ENCODE data around the gene ELAVL3.
"Not testable (repeated sequence)": the region's sequence is repeated elsewhere in the genome, so short reads cannot be mapped to it uniquely, and the experiment has no call there.

The ELAVL3 gene

DNA sequence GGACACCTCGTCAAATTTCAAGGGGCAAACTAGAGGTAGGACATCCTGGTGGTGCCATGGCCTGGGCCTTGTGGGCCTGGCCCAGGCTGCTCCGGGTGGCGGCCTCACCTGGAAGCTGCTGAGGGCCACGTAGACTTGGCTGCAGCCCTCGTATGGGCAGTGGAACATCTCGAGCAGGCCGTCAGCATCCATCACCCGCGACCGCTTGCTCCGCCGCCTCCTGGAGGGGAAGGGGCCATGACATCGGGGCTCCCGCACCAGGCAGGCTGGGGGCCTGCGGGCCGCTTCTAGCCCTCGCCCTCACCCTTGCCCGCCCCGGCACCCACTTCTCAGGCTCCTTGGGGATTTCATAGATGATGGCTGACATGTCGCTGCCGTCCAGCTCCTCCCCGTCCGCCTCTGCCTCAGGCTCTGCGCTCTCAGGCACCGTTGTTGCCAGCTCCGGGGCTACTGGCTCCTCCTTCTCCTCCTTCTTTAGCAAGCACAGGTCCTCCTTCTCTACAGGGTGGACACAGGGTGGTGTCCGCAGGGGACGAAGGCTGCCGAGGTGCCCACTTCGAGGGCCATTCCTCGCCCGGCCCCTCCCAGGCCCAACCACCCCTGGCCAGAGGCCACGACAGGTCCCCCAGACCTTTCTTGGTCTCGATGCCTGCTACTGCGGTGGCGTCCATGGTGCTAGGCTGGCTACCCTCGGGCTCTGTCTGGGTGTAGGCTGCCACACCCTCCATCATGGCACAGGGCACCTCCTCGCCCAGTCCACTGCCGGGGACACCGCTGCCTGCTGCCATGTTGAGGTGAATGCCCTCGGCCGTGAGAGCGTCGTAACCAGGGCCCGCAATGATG lies 6.0 kb upstream of the ELAVL3 start:
- no peak for DNase-seq (ENCODE audit: low spot score)

DNA sequence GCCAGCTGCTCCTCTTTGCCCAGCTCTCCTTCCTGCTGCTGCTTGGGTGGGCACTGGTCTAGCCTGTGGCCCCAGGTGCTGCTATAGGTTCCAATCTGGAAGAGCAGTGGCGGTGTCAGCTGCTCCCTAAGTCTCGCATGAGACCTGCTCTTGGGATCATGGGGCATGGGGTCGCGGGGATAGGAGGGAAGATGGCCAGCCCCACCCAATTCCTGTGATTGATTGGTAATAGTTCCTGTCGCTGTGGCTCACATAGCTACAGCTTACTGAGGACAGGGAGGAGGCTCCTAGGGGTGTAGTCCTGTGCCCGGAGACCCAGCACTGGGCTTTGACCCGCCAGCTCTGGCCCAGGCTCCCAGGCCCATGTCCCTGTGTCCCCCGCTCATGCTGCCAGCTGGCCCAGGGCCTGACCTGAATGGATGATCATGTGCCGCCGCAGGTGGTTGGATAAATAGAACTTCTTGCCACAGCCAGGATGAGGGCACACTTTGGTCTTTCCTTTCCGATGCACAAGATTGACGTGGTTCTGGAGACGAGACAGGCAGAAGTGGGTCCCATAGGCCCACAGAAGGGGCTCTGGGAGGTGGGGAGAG lies 4.5 kb upstream of the ELAVL3 start:
- no peak for DNase-seq (ENCODE audit: low spot score)

DNA sequence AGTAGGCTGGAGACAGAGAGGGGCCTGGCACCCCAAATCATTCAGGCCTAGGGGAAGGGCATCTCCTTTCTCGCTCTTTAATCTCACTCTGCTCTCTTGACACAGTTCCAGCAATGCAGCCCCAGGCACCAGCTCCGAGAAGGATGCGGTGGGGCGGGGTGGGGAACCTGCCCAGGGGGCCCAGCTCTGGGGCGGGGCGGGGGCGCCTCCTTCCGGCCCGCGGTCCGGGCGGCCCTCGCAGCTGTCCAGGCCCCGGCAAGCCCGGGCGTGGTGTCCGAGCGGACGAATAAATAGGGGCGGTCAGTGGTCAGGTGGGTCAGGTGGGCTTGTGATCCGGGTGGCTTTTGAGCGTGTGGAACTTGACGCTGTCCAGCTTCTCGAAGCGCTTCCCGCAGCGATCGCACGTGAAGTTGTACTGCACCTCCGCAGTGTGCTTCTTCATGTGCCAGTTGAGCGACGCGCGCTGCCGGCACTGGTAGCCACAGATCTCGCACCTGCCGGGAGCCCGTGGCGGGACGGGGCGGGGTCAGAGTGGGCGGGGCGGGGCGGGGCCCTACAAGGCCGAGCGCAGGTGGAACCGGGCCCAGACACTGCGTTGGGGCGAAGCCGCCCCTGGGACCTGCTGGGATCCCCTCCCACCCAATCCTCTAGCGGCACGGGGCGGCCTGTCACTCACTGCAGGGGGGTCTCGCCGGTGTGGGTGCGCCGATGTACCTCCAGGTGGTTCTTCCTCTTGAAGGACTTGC lies 2.7 kb upstream of the ELAVL3 start:
- DNase-seq (ENCODE audit: low spot score) = no peak

DNA sequence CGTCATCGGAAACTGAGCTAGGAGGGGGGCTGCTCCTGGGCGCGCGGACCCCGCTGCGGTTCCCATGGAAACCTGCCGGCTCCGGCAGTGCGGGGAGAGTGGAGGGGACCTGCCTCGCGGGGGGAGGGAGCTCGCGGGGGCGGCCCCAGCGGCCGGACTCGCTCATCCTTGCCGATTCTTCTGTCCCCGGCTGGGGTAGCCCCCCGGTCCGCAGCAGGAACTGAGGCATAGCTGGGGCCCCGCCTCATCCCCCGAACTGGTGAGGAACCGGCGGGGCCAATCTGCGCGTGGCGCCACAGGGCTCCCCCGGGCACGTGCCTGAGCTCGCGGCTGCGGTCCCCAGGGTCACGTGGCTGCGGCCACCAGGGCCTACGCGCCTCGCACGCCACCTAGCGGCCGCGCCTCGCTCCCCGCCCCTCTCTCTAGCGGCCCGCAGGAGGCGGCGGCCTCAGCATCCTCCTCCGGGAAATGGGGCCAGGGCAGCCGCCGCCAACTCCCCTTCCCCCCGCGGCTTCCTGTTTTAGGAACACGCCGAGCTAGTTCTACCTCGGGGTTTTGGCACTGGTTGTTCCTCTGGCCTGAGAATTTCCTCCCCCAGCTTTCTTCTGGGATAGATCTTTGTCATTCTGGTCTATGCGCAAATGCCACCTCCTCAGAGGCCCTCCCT lies 1.7 kb upstream of the ELAVL3 start:
- peak; percentile 64 for DNase-seq (ENCODE audit: low spot score)

DNA sequence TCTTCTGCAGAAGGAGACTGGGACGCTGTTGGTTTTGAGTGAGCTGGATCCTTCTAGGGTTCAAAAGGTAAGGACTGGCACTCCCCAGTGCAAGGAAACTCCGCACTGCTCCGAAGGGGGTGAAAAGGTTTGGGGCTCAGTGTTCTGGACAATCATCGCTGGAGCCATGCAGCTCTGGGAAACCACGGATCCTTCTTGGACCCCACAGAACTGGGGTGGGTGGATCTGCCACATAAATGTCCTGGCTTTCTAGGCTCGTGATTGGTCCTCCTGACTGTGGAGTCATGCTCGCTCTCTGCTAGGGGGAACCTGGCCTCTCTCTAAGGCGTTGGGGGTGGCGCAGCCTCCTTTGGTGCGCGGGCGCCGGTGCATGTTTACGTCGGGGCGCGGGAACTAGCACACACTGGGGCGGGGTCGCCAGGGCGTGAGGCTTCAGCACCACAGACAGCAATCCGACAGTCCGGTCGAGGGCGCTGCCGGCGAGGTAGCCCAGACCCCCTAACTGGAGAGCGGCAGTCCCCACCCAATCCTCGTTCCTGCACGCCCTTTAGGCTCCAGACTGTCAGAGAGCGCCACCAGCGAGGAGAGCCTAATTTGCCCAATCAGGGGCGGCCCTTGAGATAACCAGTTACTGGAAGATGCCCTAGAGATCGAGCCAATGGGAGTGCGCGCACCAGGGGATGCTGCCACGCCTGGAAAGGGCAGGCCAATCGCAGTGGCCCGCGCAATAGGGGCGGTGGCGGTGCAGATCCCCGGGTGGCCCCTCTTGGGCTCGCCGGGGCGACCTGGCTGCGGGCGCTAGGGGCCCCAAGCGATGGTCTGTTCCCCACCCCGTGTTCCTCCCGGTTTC lies 913 bp upstream of the ELAVL3 start:
- DNase-seq (ENCODE audit: low spot score) = no peak

DNA sequence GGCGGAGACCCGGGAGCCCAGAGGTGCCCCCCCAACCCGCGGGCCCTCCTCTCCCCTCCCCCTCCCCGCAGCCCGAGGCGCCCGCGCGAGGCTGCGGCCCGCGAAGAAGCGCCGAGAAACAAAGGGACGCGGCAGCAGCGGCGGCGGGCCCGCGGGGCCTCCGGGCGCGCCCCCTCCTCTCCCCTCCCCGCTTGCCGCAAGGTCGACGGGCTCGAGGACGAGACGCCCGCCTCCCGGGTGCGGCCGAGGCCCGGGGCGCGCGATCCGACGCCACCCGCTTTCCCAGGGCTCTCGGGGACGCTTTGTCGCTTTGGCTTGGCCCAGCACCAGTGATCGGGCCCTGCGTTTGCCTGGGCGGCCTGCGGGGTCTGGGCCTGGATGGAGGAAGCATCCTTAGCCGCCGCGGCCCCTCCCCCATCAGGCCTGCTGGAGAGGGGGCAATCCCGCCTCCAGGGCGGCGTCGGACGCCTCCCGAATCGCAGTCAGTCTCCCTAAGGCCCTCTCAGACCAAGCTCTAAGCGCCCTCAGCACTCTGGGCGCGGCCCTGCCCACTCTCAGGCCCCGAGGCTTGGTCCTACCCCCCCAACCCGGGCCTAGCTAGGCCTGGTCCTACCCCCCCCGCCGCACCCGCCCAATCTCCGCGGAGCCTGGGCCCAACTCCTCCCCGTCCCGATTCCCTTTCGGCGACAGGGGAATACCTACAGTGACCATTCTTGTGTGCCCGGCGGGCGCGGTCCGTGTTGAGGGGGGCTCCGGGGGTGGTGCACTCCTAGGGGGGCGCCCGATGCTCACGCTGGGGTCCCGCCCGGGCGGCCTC lies 740 bp downstream of the ELAVL3 start:
- DNase-seq (ENCODE audit: low spot score) = no peak

DNA sequence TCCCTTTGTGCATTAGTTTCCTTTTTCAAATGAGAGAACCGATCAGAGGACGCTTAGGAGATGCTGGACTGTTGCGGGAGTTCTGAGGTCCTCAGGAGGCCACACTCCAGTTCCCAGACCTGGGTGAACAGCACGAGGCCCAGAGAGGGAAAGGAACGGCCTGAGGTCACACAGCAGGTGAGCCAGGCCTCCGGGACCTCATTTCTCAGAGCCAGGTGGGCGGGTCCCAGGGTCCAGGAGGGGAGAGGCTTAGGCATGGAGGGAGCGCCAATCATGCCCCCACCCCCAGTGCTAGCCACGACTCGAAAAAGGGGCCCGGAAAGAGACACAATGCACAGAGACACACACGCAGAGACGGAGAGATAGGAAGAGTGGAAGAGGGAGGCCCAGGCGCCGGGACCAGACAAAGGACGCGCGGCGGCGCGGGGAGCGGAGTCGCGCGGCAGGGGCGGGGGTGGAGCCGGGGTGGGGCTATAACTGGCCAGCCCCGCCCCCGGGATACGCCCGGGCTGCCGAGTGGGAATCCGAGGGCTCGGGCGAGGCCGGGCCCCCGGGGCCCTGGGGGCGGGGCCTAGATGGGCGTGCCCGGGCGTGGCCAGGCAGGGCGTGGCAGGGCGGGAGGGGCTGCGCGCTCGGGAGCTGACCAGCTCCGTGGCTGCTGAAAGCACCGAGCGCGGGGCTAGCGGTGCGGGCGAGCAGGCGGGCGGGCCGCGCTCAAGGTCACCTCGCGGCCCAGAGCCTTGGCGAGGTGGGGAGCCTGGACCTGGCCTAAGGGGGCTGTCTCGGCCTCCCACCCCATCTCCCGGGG lies 1.6 kb downstream of the ELAVL3 start:
- DNase-seq (ENCODE audit: low spot score) = peak; percentile 86

DNA sequence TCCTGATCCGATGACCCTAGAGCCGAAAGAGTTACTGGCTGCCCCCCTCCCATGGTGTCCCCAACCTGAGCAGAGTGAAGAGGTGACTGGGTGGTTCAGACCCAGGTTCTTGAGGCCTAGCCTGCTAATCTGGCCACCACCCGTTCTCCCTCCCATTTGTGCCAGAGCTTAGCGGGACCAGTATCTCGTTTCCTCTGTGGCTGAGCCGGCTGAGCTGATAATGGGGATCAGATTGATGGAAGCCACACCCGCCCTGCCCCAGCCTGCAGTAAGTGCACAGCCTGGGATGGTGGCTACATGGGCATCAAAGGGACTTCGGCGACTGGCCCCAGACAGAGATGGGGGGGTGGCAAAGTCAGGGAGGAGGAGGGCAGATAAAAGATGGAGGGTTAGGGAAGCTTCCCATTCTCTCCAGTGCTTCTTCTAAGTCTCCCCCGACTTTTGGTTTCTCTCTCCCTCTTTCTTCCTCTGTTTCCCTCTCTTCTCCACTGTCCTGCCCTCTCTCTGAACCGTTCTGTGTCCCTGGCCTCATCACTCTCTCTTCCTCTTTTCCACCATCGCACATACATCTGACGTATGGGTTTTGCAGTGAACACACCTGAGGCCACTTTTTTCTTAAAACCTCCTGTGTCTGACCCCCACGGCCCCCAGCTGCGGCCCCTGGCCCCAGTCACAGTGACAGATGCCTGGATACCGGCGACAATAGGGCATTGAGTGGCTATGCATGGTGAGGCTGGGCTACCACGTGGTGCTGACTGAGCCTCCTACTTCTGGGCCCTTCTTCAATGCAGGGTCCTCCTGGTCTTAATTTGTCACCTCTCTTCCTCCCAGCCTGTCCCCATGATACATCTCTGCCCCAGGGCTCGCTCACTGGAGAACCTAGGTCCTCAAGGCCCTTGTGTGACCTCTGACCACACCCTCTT lies 2.4 kb downstream of the ELAVL3 start:
- no peak for DNase-seq (ENCODE audit: low spot score)

DNA sequence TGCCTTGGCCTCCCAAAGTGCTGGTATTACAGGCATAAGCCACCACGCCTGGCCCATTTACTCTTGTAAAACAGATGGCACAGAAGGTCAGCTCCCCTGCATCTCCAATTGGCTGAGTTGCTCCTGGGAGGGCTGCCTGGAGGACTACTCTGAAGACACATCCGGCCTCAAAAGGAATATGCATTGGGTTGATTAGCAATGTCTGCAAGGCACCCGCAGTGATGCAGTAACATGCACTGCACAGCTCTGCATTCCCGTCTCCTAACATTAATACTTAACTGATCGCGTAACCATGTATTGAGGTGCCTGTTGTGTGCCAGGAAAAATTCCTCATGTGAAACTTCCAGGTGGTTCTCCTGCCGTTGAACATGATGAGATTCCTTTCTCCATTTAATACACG lies 5.0 kb downstream of the ELAVL3 start:
- no peak for DNase-seq (ENCODE audit: low spot score)

DNA sequence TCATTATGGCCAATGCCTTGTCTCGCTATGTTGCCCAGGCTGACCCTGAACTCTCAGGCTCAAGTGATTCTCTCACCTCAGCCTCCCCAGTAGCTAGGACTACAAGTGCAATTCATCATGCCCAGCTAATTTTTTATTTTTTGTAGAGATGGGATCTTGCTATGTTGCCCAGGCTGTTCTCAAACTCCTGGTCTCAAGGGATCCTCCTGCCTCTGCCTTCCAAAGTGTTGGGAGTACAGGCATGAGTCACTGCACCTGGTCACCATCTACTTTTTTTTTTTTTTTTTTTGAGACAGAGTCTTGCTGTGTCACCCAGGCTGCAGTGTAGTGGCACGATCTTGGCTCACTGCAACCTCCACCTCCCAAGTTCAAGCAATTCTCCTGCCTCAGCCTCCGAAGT lies 5.5 kb downstream of the ELAVL3 start:
- not testable (repeated sequence) for DNase-seq (ENCODE audit: low spot score)

DNA sequence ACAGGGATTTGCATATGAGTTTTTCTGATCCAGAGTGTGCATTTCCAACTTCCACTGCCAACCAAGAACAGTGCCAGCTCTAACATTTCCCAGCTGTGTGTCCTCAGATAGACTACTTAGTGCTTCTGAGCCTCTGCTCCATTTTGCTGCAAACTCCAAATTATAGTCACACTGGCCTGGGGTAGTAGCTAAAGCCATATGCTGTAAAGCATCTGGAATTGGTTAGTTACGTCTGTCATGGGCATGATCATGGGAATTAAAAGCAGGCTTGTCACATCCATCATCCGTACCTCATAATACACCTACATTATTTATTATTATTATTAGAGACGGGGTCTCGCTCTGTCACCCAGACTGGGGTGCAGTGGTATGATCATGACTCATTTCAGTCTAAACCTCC lies 7.1 kb downstream of the ELAVL3 start:
- no peak for DNase-seq (ENCODE audit: low spot score)

DNA sequence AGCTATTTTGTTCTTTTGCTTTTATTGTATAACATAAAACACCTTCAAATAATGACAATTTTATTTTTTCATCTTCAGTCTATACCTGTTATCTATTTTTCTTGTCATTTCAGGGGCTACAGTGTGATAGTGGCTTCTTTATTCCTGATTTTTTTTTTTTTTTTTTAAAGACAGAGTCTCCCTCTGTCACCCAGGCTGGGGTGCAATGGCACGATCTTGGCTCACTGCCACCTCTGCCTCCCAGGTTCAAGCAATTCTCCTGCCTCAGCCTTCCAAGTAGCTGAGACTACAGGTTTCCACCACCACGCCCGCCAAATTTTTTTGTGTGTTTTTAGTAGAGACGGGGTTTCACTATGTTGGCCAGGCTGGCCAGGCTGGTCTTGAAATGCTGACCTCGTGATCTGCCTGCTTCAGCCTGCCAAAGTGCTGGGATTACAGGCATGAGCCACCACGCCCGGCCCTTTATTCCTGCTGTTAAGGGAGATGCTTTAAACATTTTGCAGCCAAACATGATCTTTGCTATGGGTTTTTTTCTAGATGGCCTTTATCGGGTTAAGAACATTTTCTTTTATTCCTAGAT lies 12.5 kb downstream of the ELAVL3 start:
- not testable (repeated sequence) for DNase-seq (ENCODE audit: low spot score)

DNA sequence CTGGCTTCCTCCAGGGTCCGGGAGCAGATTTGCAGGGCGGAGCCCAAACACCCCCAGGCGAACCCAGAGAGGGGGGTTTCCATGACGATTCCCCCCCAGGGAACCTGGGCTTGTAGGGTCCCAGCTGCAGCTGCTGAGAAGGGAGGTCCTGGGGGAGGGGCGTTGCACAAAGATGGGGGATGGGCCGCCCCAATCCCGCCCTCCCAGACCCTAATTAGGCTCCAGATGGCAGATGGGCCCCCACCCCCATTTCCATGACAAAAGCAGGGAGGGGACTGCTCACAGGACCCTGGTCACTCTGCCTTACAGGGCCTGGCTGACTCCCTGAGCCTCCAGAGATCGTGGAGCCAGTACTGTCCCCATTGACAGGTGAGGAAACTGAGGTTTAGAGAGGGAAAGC lies 15.2 kb downstream of the ELAVL3 start:
- DNase-seq (ENCODE audit: low spot score) = no peak

DNA sequence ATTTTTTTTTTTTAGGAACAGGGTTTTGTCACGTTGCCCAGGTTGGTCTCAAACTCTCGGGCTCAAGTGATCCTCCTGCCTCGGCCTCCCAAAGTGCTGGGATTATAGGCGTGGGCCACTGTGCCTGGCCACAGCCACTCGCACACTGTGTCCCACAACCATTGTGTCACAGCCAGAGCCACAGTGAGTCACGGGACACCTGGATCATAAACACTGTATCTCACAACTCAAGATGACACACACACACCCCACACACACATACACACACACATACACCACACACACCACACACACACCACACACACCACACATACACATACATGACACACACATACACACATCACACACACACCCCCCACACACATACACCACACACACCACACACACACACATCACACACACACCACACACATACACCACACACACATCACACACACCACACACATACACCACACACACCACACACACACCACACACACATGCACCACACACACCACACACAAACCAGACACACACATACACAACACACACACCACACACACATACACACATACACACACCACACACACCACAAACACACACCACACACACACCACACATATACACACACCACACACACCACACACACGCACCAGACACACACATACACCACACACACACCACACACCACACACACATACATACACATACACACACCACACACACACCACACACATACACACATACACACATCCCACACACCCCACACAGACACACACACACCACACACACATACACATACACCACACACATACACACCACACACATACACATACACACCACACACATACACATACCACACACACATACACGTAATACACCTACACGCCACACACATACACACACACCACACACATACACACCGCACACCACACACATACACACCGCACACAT lies 16.2 kb downstream of the ELAVL3 start:
- DNase-seq (ENCODE audit: low spot score) = no peak

DNA sequence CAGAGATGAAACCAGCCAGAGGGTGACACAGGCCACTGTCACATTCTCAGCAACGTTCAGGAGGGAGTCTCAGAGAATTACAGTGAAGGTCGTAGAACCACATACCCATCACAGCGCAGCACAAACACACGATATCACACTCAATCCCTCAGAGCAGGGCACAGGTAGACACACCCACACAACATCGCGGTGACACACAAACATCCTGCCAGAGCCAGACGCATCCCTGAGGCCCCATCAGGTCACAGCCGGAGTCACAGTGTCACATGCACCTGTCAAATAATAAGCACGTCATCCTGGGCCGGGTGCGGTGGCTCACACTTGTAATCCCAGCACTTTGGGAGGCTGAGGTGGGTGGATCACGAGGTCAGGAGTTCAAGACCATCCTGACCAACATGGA lies 17.5 kb downstream of the ELAVL3 start:
- peak; percentile 61 for DNase-seq (ENCODE audit: low spot score)

DNA sequence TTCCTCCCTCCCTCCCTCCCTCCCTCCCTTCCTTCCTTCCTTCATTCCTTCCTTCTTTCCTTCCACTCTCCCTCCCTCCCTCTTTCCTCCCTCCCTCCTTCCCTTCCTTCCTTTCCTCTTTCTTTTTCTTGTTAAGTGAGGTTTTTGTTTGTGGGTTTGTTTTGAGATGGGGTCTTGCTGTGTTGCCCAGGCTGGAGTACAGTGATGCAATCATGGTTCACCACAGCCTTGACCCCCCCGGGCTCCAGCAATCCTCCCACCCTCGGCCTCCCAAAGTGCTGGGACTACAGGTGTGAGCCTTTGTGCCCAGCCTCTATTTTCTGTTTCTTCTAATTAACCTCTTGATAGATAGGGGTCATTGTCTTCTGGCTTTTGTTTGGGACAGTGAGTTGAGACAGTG lies 19.4 kb downstream of the ELAVL3 start:
- DNase-seq (ENCODE audit: low spot score) = no peak

DNA sequence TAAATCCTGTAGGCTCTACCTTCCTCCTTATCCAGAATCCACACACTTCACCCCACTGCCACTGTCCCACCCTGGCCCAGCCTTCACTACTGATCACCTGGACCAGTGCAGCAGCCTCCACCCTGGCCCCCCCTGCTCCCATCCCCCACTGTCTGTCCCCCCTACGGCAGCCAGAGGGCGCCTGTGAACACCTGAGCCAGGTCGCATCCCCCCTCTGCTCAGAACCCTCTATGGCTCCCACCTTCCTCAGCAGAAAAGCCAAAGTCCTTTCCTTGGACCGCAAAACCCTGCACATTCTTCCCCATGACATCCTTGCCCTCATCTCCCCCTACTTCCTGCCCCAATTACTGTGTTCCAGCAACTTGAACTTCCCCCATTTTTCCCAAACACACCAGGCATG lies 20.6 kb downstream of the ELAVL3 start:
- DNase-seq (ENCODE audit: low spot score) = no peak

All from SW480 (cell line).